Smooth muscle cell (in vitro differentiated cells): Measurements from ENCODE around the gene TK1. TPM values are rescaled to one million over a fixed set of nuclear protein-coding genes. Genes with fewer than 3 reads are reported as not detected.
A peak's percentile ranks its signal among the peaks of the same experiment; 100 is the strongest.

ENCODE experiments used
- DNase-seq: peaks from one replicate; lab custom pipeline; 2025; ENCODE audit not compliant: unreplicated experiment; lab: John Stamatoyannopoulos, UW
- H2AFZ ChIP-seq: fragments of 200-600 bp; sonication (generic); 2 replicates; pipeline ENCODE4 v1.6.0; 2016; ENCODE audit warnings: antibody characterized with exemption, low read depth, mild to moderate bottlenecking
- H3F3A ChIP-seq: fragments of 200-600 bp; sonication (generic); 2 replicates; pipeline ENCODE4 v1.6.0; 2017; ENCODE audit warnings: antibody characterized with exemption, low read depth
- H3K27ac ChIP-seq: fragments of 200-600 bp; sonication (generic); 2 replicates; pipeline ENCODE4 v1.5.1; 2016; ENCODE audit warnings: low read depth, mild to moderate bottlenecking
- H3K27me3 ChIP-seq: fragments of 200-600 bp; sonication (generic); 2 replicates; pipeline ENCODE4 v1.6.1; 2016; ENCODE audit warnings: low read depth, mild to moderate bottlenecking
- H3K36me3 ChIP-seq: fragments of 200-600 bp; sonication (generic); 2 replicates; pipeline ENCODE4 v1.5.1; 2016; ENCODE audit warnings: low read depth
- H3K4me1 ChIP-seq: fragments of 200-600 bp; sonication (generic); 2 replicates; pipeline ENCODE4 v1.5.1; 2016; ENCODE audit warnings: low read depth
- H3K4me2 ChIP-seq: fragments of 200-600 bp; sonication (generic); 2 replicates; pipeline ENCODE4 v1.6.0; 2016; ENCODE audit warnings: mild to moderate bottlenecking
- H3K4me3 ChIP-seq: fragments of 200-600 bp; sonication (generic); 2 replicates; pipeline ENCODE4 v1.5.1; 2016; ENCODE audit warnings: mild to moderate bottlenecking
- H3K79me2 ChIP-seq: fragments of 200-600 bp; sonication (generic); 2 replicates; pipeline ENCODE4 v1.6.0; 2016; ENCODE audit warnings: low read depth, mild to moderate bottlenecking
- H3K9ac ChIP-seq: fragments of 200-600 bp; sonication (generic); 2 replicates; pipeline ENCODE4 v1.6.0; 2016; ENCODE audit warnings: low read depth
- H3K9me3 ChIP-seq: fragments of 200-600 bp; sonication (generic); replicated peaks from 2 replicates; pipeline ENCODE4 v1.5.1; 2016; ENCODE audit warnings: low read depth
- H4K20me1 ChIP-seq: fragments of 200-600 bp; sonication (generic); 2 replicates; pipeline ENCODE4 v1.6.0; 2016; ENCODE audit warnings: low read depth
- WGBS: methylation state at CpG from one replicate; pipeline ENCODE4 v1.1.7; 2016; ENCODE audit warnings: low lambda C conversion rate; 5-methylcytosine and 5-hydroxymethylcytosine counted together
- polyA plus RNA-seq: library from polyadenylated mRNA; unstranded; fragments of >200 nt; fragmentation: Nextera tagmentation; extraction: Ambion mirVana; gene quantifications from 2 replicates; pipeline ENCODE4 v1.2.1, GENCODE V29; 2016
- total RNA-seq: library from RNA; depleted of rRNA; stranded (reverse); fragments of >200 nt; gene quantifications from 2 replicates; pipeline ENCODE4 v1.2.3, GENCODE V29; 2014
- TF ChIP-seq, protein P1 (sequence below): fragments of 200-600 bp; sonication (generic); IDR thresholded peaks from 2 replicates; pipeline ENCODE4 v1.5.1; 2017; ENCODE audit warnings: borderline replicate concordance, mild to moderate bottlenecking, antibody characterized with exemption; ENCODE audit not compliant: insufficient read depth, poor library complexity, severe bottlenecking

The TK1 gene
- total and polyA plus RNA-seq, 2 experiments from 2014 or later = 20.9 to 72.7 TPM

DNA sequence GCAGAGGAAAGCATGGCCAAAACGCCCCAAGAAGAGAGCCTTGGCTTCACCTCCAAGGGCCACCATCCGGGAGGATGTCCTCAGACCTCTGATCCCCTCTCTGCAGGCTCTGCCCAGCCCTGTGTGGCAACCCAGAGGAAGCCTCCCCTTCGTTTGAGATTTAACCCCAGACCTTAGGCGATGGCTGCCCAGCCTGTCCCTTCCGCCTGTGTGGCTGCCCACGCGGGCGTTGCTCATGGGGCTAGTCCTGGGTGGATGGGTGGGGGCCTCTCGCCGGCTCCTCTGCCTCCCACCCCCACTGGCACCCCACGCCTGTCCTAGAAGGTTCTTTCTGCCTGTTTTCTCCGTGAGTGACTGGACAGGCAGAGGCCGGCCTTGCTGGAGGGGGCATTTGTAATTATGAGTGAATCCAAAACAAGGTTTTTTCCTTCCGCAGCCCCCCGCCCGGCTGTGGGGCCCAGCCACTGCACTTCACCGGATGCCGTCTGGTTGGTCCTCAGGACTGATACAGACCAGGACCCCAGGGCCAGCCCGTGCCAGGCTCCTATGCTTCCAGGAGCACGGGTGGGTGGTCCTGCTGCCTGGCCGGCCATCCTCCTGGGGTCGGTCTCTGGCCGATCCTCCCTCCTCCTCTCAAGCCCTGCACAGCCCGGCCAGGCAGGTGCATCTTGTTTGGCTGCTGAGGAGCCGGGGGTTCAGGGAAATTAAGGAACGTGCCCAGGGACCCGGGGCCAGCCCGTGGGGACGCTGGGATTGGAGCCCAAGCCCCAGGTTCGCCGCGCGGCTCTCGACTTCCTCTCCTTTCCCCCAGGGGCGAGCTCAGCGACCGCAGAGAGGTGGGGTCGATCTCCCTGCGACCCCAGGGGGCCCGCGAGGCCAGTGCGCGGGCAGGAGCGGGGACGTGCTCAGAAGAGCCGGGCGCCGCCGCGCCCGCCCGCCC, 44.4 kb upstream of the TK1 start, which contains the start of gene TMEM235:
Gene TMEM235, plus strand, starts transcription at position 636 of the 940 bp plus-strand sequence. CDS start 393 bp downstream, outside the sequence.
- DNase-seq = no peak
- Histone ChIP-seq H3K4me2 (peak within 1 kb of the TSS; percentile 68), H3K9me3 (no peaks in the 10 kb centered on the region), H4K20me1 (no peaks in the 10 kb centered on the region), H3F3A (no peaks in the 10 kb centered on the region), H2AFZ (no peak within 1 kb of the TSS), H3K27ac (no peak within 1 kb of the TSS), H3K36me3 (no peaks in the 10 kb centered on the region), H3K4me1 (no peaks in the 10 kb centered on the region), H3K27me3 (peaks cover 39% of the 10 kb centered on the region), H3K4me3 (no peak within 1 kb of the TSS), H3K79me2 (no peaks in the 10 kb centered on the region), H3K9ac (no peak within 1 kb of the TSS)
- WGBS = 48% methylated on average over 35 of the region's 52 CpGs
- TF ChIP-seq, protein P1, sequence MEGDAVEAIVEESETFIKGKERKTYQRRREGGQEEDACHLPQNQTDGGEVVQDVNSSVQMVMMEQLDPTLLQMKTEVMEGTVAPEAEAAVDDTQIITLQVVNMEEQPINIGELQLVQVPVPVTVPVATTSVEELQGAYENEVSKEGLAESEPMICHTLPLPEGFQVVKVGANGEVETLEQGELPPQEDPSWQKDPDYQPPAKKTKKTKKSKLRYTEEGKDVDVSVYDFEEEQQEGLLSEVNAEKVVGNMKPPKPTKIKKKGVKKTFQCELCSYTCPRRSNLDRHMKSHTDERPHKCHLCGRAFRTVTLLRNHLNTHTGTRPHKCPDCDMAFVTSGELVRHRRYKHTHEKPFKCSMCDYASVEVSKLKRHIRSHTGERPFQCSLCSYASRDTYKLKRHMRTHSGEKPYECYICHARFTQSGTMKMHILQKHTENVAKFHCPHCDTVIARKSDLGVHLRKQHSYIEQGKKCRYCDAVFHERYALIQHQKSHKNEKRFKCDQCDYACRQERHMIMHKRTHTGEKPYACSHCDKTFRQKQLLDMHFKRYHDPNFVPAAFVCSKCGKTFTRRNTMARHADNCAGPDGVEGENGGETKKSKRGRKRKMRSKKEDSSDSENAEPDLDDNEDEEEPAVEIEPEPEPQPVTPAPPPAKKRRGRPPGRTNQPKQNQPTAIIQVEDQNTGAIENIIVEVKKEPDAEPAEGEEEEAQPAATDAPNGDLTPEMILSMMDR = no peak

DNA sequence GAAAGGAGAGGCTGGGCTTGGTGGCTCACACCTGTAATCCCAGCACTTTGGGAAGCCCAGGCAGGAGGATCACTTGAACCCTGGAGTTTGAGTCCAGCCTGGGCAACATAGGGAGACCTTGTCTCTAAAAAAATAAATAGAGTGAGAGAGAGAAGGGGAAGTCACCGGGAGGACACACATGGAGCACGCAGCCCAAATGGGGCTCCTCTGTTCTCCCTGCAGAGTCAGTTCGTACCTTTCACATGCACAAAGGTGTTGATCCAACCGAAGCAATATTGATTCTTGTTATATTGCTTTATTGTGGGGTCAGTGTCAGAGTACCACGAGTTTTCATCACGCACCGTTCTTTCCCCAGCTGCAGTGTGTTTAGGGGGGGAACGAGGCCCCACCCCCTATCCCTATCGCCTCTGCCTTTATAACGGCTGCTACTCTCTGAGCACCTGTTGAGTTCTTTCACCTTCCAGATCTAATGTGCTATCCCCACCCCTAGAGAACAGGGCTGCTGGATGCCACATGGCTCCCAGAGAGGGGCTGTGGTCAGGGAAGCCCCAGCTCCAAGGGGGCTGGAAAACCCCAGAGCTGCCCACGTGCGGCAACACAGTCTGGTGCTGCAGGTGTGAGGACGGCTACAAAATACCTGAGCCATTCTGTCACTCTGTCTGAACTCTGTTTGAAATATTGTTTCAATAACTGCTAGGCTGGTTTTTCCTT, 43.6 kb upstream of the TK1 start:
- Histone ChIP-seq H2AFZ (no peak overlapping the region), H3K4me3 (no peak overlapping the region), H4K20me1 (no peaks in the 10 kb centered on the region), H3K4me1 (no peaks in the 10 kb centered on the region), H3K27me3 (peaks cover 39% of the 10 kb centered on the region), H3K27ac (no peak overlapping the region), H3K79me2 (no peaks in the 10 kb centered on the region), H3K4me2 (no peak overlapping the region), H3K9me3 (no peaks in the 10 kb centered on the region), H3F3A (no peaks in the 10 kb centered on the region), H3K36me3 (no peaks in the 10 kb centered on the region), H3K9ac (no peak overlapping the region)
- TF ChIP-seq, protein P1 = no peak
- 81% methylated on average over 13 of the region's 13 CpGs for WGBS
- DNase-seq = no peak

DNA sequence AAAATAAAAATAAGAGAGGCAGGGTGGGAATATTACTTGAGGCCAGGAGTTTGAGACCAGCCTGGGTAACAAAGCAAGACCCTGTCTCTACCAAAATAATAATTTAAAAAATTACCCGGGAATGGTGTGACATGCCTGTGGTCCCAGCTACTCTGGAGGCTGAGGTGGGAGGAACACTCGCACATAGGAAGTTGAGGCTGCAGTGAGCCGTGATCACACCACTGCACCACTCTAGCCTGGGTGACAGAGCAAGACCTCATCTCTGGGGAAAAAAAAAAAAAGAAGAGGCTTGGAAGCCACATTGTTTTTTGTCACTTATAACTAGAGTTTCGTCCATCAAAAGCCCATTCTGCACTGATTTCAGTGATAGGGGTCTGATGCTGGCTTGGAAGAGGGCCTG, 41.3 kb upstream of the TK1 start:
- Histone ChIP-seq H3K79me2 (no peaks in the 10 kb centered on the region), H3K9me3 (no peaks in the 10 kb centered on the region), H3K4me1 (no peaks in the 10 kb centered on the region), H3K9ac (no peak overlapping the region), H3K27ac (no peak overlapping the region), H4K20me1 (no peaks in the 10 kb centered on the region), H2AFZ (no peak overlapping the region), H3K27me3 (peaks cover 38% of the 10 kb centered on the region), H3K4me2 (no peak overlapping the region), H3K4me3 (no peak overlapping the region), H3K36me3 (no peaks in the 10 kb centered on the region), H3F3A (no peaks in the 10 kb centered on the region)
- DNase-seq = no peak
- 95% methylated on average over 4 of the region's 4 CpGs for WGBS
- TF ChIP-seq, protein P1 = no peak
